ENCODE data around the gene INPP5B.

DNA sequence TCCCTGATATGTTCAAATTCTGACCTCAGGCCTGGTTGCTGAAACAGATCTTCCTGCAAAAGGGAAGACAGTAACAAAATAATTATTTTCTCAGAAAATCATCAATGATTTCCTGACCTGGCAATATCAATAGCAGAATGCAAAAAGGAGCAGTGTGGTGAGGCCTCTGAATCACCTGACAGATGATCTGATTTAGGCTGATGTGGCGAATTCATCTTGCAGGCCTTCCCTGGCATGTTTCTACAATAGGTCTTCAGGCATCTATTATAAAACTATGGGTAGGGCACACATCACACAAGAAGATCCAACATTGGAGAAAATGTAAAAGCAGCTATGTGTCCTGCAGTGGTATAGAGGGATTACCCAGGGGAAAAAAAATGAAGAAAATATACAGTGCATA is 80.4 kb downstream of the INPP5B start:
- TF ChIP-seq, protein P1, sequence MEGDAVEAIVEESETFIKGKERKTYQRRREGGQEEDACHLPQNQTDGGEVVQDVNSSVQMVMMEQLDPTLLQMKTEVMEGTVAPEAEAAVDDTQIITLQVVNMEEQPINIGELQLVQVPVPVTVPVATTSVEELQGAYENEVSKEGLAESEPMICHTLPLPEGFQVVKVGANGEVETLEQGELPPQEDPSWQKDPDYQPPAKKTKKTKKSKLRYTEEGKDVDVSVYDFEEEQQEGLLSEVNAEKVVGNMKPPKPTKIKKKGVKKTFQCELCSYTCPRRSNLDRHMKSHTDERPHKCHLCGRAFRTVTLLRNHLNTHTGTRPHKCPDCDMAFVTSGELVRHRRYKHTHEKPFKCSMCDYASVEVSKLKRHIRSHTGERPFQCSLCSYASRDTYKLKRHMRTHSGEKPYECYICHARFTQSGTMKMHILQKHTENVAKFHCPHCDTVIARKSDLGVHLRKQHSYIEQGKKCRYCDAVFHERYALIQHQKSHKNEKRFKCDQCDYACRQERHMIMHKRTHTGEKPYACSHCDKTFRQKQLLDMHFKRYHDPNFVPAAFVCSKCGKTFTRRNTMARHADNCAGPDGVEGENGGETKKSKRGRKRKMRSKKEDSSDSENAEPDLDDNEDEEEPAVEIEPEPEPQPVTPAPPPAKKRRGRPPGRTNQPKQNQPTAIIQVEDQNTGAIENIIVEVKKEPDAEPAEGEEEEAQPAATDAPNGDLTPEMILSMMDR (IDR thresholded peaks at IDR 0.05; ENCODE audit: low read depth, low read length): no peak
- no peak for TF ChIP-seq EZH2phosphoT487 (IDR thresholded peaks at IDR 0.05; ENCODE audit: low read depth)
